ENCODE results near the gene ZNF804B.

The ZNF804B gene

DNA sequence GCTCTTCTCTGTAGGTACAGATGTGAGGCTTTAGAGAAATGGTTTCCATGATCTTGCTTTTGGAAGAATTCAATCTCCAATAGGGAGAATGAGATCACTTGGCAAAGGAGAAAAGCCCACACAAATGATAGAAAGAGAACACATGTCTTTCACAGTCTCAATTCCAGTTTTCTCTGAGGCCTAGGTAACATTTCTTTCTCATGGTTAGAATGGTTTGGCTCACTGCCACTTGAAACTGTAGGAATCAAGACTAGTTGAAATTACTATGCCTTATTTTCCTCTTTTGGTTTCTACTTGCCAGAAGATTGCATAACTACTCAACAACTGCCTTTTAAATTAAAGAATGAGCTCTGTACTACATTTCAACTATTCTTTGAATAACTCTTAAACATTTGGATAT is 312.6 kb downstream of the ZNF804B start:
- H3K27me3 ChIP-seq (ENCODE audit: low read depth, low read length), result no peaks in the 10 kb centered on the region
- no peak overlapping the region for H2AFZ ChIP-seq (ENCODE audit: low read depth, low read length)
- H3K9ac ChIP-seq (ENCODE audit: low read length), result no peak overlapping the region
- no peaks in the 10 kb centered on the region for H3K79me2 ChIP-seq (ENCODE audit: low read length)
- no peak overlapping the region for H3K27ac ChIP-seq (ENCODE audit: low read length)
- no peak overlapping the region for H3K4me3 ChIP-seq (ENCODE audit: low read length)
- H3K36me3 ChIP-seq (replicated peaks; ENCODE audit: low read depth, low read length), result no peaks in the 10 kb centered on the region
- TF ChIP-seq, protein P1, sequence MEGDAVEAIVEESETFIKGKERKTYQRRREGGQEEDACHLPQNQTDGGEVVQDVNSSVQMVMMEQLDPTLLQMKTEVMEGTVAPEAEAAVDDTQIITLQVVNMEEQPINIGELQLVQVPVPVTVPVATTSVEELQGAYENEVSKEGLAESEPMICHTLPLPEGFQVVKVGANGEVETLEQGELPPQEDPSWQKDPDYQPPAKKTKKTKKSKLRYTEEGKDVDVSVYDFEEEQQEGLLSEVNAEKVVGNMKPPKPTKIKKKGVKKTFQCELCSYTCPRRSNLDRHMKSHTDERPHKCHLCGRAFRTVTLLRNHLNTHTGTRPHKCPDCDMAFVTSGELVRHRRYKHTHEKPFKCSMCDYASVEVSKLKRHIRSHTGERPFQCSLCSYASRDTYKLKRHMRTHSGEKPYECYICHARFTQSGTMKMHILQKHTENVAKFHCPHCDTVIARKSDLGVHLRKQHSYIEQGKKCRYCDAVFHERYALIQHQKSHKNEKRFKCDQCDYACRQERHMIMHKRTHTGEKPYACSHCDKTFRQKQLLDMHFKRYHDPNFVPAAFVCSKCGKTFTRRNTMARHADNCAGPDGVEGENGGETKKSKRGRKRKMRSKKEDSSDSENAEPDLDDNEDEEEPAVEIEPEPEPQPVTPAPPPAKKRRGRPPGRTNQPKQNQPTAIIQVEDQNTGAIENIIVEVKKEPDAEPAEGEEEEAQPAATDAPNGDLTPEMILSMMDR (IDR thresholded peaks at IDR 0.05; ENCODE audit: low read depth, low read length), result no peak
- no peak for TF ChIP-seq EZH2phosphoT487 (IDR thresholded peaks at IDR 0.05; ENCODE audit: low read depth)
- H3K4me1 ChIP-seq (ENCODE audit: low read length), result no peaks in the 10 kb centered on the region
- H4K20me1 ChIP-seq (ENCODE audit: insufficient read depth, low read length), result no peaks in the 10 kb centered on the region
- no peaks in the 10 kb centered on the region for H3K9me3 ChIP-seq (ENCODE audit: insufficient read depth, low read length)
- no peak overlapping the region for H3K4me2 ChIP-seq (ENCODE audit: low read length)

DNA sequence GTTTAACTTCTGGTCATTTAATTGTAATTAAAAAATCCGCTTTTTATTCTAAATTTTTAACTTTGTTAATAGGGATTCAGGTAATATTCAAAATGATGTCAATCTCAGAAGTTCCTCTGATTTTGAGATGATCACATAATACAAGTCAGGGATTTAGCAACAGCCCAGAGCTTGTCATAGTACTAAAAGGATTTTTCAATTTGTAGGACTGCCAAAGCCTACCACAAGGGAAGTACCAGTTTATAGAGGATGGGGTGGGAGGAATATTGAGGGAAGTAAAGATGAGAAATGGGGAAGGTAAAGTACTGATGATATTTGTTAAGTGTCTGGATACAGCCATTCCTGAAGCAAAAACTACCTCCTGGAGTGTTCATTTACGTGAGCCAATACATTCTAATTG is 314.3 kb downstream of the ZNF804B start:
- Histone ChIP-seq H3K79me2 (ENCODE audit: low read length) (no peaks in the 10 kb centered on the region), H4K20me1 (ENCODE audit: insufficient read depth, low read length) (no peaks in the 10 kb centered on the region), H3K27ac (ENCODE audit: low read length) (no peak overlapping the region), H3K9me3 (ENCODE audit: insufficient read depth, low read length) (no peaks in the 10 kb centered on the region), H3K9ac (ENCODE audit: low read length) (no peak overlapping the region), H3K27me3 (ENCODE audit: low read depth, low read length) (no peaks in the 10 kb centered on the region), H2AFZ (ENCODE audit: low read depth, low read length) (no peak overlapping the region), H3K4me2 (ENCODE audit: low read length) (no peak overlapping the region), H3K36me3 (replicated peaks; ENCODE audit: low read depth, low read length) (no peaks in the 10 kb centered on the region), H3K4me1 (ENCODE audit: low read length) (no peaks in the 10 kb centered on the region), H3K4me3 (ENCODE audit: low read length) (no peak overlapping the region)
- TF ChIP-seq, protein P1 (IDR thresholded peaks at IDR 0.05; ENCODE audit: low read depth, low read length), result no peak
- no peak for TF ChIP-seq EZH2phosphoT487 (IDR thresholded peaks at IDR 0.05; ENCODE audit: low read depth)

- H3K4me3 ChIP-seq (ENCODE audit: low read length), result no peak overlapping the region
- H3K9me3 ChIP-seq (ENCODE audit: insufficient read depth, low read length), result no peaks in the 10 kb centered on the region
- H3K36me3 ChIP-seq (replicated peaks; ENCODE audit: low read depth, low read length), result no peaks in the 10 kb centered on the region
- TF ChIP-seq, protein P1 (IDR thresholded peaks at IDR 0.05; ENCODE audit: low read depth, low read length), result no peak
- no peak for TF ChIP-seq EZH2phosphoT487 (IDR thresholded peaks at IDR 0.05; ENCODE audit: low read depth)
- no peak overlapping the region for H3K27ac ChIP-seq (ENCODE audit: low read length)
- no peak overlapping the region for H3K9ac ChIP-seq (ENCODE audit: low read length)
- H3K4me2 ChIP-seq (ENCODE audit: low read length), result no peak overlapping the region
- no peaks in the 10 kb centered on the region; the same call in 1 of the 2 replicates for H3K4me1 ChIP-seq (ENCODE audit: low read length)
- no peaks in the 10 kb centered on the region for H3K79me2 ChIP-seq (ENCODE audit: low read length)
- no peak overlapping the region for H2AFZ ChIP-seq (ENCODE audit: low read depth, low read length)
- H4K20me1 ChIP-seq (ENCODE audit: insufficient read depth, low read length), result no peaks in the 10 kb centered on the region
- no peaks in the 10 kb centered on the region for H3K27me3 ChIP-seq (ENCODE audit: low read depth, low read length)
These were observed 318.5 kb downstream of the ZNF804B start for GRCh38 chr7:89077992-89078391.

DNA sequence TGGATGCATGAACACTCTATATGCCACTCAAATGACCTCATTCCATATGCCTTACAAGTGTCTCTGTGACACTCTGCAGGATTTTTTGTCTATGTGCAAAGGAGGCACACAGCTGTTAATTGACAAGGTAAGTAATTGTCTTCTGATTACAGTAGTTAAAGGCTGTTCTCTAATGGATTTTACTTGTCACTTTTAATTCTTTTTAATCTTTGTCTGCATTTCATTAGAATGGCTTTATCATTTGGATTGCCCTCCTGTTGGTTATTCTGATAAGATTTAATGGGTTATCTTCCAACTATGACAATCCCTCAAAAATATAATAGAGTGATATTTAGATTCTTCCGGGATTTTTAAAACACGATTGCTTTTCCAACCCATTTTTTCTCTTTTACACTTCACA is 326.1 kb downstream of the ZNF804B start:
- no peak overlapping the region for H3K4me3 ChIP-seq (ENCODE audit: low read length)
- no peak overlapping the region for H3K27ac ChIP-seq (ENCODE audit: low read length)
- H3K27me3 ChIP-seq (ENCODE audit: low read depth, low read length), result no peaks in the 10 kb centered on the region
- TF ChIP-seq, protein P1 (IDR thresholded peaks at IDR 0.05; ENCODE audit: low read depth, low read length), result no peak
- no peak for TF ChIP-seq EZH2phosphoT487 (IDR thresholded peaks at IDR 0.05; ENCODE audit: low read depth)
- H3K9me3 ChIP-seq (ENCODE audit: insufficient read depth, low read length), result no peaks in the 10 kb centered on the region
- no peak overlapping the region for H3K9ac ChIP-seq (ENCODE audit: low read length)
- H3K79me2 ChIP-seq (ENCODE audit: low read length), result no peaks in the 10 kb centered on the region
- no peaks in the 10 kb centered on the region for H4K20me1 ChIP-seq (ENCODE audit: insufficient read depth, low read length)
- H3K4me2 ChIP-seq (ENCODE audit: low read length), result no peak overlapping the region
- no peaks in the 10 kb centered on the region; the same call in 1 of the 2 replicates for H3K4me1 ChIP-seq (ENCODE audit: low read length)
- H3K36me3 ChIP-seq (replicated peaks; ENCODE audit: low read depth, low read length), result no peaks in the 10 kb centered on the region
- no peak overlapping the region for H2AFZ ChIP-seq (ENCODE audit: low read depth, low read length)

Data from OCI-LY3 (cell line).